ENCODE measurements around the gene MAP1LC3A. TPM values are rescaled to one million over a fixed set of nuclear protein-coding genes. Genes with fewer than 3 reads are reported as not detected.

MAP1LC3A gene
- total RNA-seq, 3 donors from 2014 or later (not counting 1 experiment from before 2014, with no cell fraction given) = 12.7 to 20.4 (median 19.8) TPM

- no peaks in the 10 kb centered on the region for H3K9me3 ChIP-seq (ENCODE audit: control insufficient read depth, insufficient read depth, low read length)
- intact Hi-C loops (cut with micrococcal nuclease) = loop anchor here (1.0 kb wide), 1 partner anchor 211 kb away; no protein-coding TSS in a partner anchor
- Mint-ChIP-seq H3K9me3 (no peaks in the 10 kb centered on the region), H3K4me3 (no peak overlapping the region), H3K36me3 (no peaks in the 10 kb centered on the region), H3K27me3 (ENCODE audit: low read depth in 2 of 2) (no peaks in the 10 kb centered on the region), H3K27ac (peak overlapping the region in 1 of 2 donors; percentile 71), H3K4me1 (peaks cover 29 to 30% of the 10 kb centered on the region in 2 donors)
- ATAC-seq = peak in 2 of 3 donors; percentile 81 to 84
- no peak overlapping the region for H3K4me3 ChIP-seq (ENCODE audit: low read length)
- no peak overlapping the region for H3K27ac ChIP-seq (ENCODE audit: low read length)
- peak in 1 of 2 donors; percentile 73 for DNase-seq
- 63% methylated on average over 16 of the region's 17 CpGs for WGBS (ENCODE audit: insufficient coverage)
- TF ChIP-seq CTCF (IDR thresholded peaks at IDR 0.05) = peak; percentile 21
- no peaks in the 10 kb centered on the region for H3K27me3 ChIP-seq (ENCODE audit: control insufficient read depth, insufficient read depth, low read length)
- H3K4me1 ChIP-seq (ENCODE audit: control insufficient read depth, insufficient read depth, low read length) = peaks cover 8% of the 10 kb centered on the region
- H3K36me3 ChIP-seq (ENCODE audit: control insufficient read depth, insufficient read depth, low read length) = peaks cover 37% of the 10 kb centered on the region
These were observed 35.3 kb upstream of the MAP1LC3A start for GRCh38 chr20:34522969-34523871.

GRCh38 chr20:34524426-34524825, 34.1 kb upstream of the MAP1LC3A start:
- Histone ChIP-seq H3K4me1 (ENCODE audit: control insufficient read depth, insufficient read depth, low read length) (peaks cover 15% of the 10 kb centered on the region), H3K9me3 (ENCODE audit: control insufficient read depth, insufficient read depth, low read length) (no peaks in the 10 kb centered on the region), H3K27me3 (ENCODE audit: control insufficient read depth, insufficient read depth, low read length) (no peaks in the 10 kb centered on the region), H3K4me3 (ENCODE audit: low read length) (no peak overlapping the region), H3K36me3 (ENCODE audit: control insufficient read depth, insufficient read depth, low read length) (peaks cover 45% of the 10 kb centered on the region), H3K27ac (ENCODE audit: low read length) (no peak overlapping the region)
- no peak overlapping the region for H3K4me3 Mint-ChIP-seq
- H3K27ac Mint-ChIP-seq = peak overlapping the region in 1 of 2 donors; percentile 71
- H3K9me3 Mint-ChIP-seq = no peaks in the 10 kb centered on the region
- H3K27me3 Mint-ChIP-seq (ENCODE audit: low read depth in 2 of 2) = no peaks in the 10 kb centered on the region
- 95% methylated on average over 11 of the region's 11 CpGs for WGBS (ENCODE audit: insufficient coverage)
- peaks cover 34% of the 10 kb centered on the region in 2 donors for H3K4me1 Mint-ChIP-seq
- H3K36me3 Mint-ChIP-seq = no peaks in the 10 kb centered on the region
- no peak for TF ChIP-seq CTCF (IDR thresholded peaks at IDR 0.05)
- DNase-seq (no peak), ATAC-seq (no peak)
- intact Hi-C loops (cut with micrococcal nuclease) = no loop called here

- TF ChIP-seq CTCF (IDR thresholded peaks at IDR 0.05) = no peak
- Histone ChIP-seq H3K27ac (ENCODE audit: low read length) (no peak overlapping the region), H3K36me3 (ENCODE audit: control insufficient read depth, insufficient read depth, low read length) (peaks cover 47% of the 10 kb centered on the region), H3K4me1 (ENCODE audit: control insufficient read depth, insufficient read depth, low read length) (peaks cover 24% of the 10 kb centered on the region), H3K4me3 (ENCODE audit: low read length) (no peak overlapping the region), H3K9me3 (ENCODE audit: control insufficient read depth, insufficient read depth, low read length) (no peaks in the 10 kb centered on the region), H3K27me3 (ENCODE audit: control insufficient read depth, insufficient read depth, low read length) (no peaks in the 10 kb centered on the region)
- H3K4me3 Mint-ChIP-seq = no peak overlapping the region
- no peaks in the 10 kb centered on the region for H3K27me3 Mint-ChIP-seq (ENCODE audit: low read depth in 2 of 2)
- DNase-seq (no peak), ATAC-seq (no peak)
- intact Hi-C loops (cut with micrococcal nuclease) = no loop called here
- no peaks in the 10 kb centered on the region for H3K36me3 Mint-ChIP-seq
- peaks cover 39 to 42% of the 10 kb centered on the region in 2 donors for H3K4me1 Mint-ChIP-seq
- 96% methylated on average over 7 of the region's 7 CpGs for WGBS (ENCODE audit: insufficient coverage)
- peak overlapping the region in 1 of 2 donors; percentile 8 for H3K27ac Mint-ChIP-seq
- no peaks in the 10 kb centered on the region for H3K9me3 Mint-ChIP-seq
These were observed 33.2 kb upstream of the MAP1LC3A start for GRCh38 chr20:34525342-34525708.
